ENCODE results near the gene CHCHD5. TPM values are rescaled to one million over a fixed set of nuclear protein-coding genes. Genes with fewer than 3 reads are reported as not detected.

Gene CHCHD5
- total RNA-seq, 1 experiment from 2014 or later, result 37.1 TPM

DNA sequence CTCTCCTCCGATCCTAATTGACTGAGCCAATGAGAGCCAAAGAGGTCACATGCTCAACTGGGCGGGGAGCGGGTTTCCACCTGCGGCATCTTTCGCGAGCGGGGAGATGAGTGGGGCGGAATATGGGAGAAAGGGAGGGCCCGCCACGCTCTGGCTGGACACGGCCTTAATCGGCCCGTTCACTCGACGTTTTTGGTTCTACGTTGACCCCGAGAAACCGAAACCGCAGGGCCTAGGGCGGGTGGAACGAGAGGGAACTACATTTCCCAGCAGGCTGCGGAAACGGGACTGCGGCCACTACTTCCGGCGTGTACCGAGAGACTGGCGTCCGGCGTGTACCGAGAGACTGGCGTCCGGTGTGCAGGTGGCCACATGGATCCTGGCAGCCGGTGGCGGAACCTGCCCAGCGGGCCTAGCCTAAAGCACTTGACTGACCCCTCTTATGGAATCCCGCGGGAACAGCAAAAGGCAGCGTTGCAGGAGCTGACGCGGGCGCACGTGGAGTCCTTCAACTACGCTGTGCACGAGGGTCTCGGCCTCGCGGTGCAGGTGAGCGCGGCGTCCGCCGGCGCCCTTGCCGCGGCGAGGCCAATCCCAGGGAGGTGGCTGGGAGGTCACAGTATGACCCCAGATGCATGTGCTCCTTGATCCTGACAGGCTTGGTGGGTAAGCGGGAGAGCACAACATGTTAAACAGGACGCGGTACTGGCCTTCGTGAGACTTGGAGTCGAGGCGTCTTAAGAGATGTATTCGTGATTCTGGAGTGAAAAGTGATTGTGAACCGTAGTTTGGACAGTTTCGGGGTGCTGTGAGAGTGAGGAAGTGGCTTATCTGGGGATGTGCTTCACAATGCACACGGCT, 42.1 kb upstream of the CHCHD5 start, which contains the start of gene POLR1B:
Gene POLR1B, plus strand, starts transcription at position 343 of the 861 bp plus-strand sequence. Its CDS starts 30 bp downstream, at position 373.
- no TSS peak for BruUV-seq (replicated peaks)
- Histone ChIP-seq H3K27me3 (replicated peaks; ENCODE audit: insufficient read depth, low read depth, low read length, poor library complexity) (no peaks in the 10 kb centered on the region), H3K9me3 (ENCODE audit: low read depth, low read length, poor library complexity, severe bottlenecking) (no peaks in the 10 kb centered on the region), H3K4me3 (ENCODE audit: low read depth, low read length, poor library complexity, severe bottlenecking) (peak within 1 kb of the TSS; percentile 78), H3K27ac (ENCODE audit: low read depth, low read length, poor library complexity, severe bottlenecking) (peak within 1 kb of the TSS; percentile 92), H3K4me1 (ENCODE audit: insufficient read depth, low read length, poor library complexity, severe bottlenecking) (peaks cover 14% of the 10 kb centered on the region), H3K36me3 (ENCODE audit: insufficient read depth, low read length, poor library complexity, severe bottlenecking) (peaks cover 2% of the 10 kb centered on the region)
- intact Hi-C loops (cut with micrococcal nuclease; ENCODE audit: unreplicated experiment), result loop anchor here (2.0 to 5.0 kb wide), 2 partner anchors 40 to 62 kb away; partner anchors contain the start of gene CHCHD5
- no peak for TF ChIP-seq EZH2 (IDR thresholded peaks at IDR 0.05; ENCODE audit: borderline replicate concordance, low read depth, low read length, poor library complexity, severe bottlenecking)
- TF ChIP-seq, protein P1, sequence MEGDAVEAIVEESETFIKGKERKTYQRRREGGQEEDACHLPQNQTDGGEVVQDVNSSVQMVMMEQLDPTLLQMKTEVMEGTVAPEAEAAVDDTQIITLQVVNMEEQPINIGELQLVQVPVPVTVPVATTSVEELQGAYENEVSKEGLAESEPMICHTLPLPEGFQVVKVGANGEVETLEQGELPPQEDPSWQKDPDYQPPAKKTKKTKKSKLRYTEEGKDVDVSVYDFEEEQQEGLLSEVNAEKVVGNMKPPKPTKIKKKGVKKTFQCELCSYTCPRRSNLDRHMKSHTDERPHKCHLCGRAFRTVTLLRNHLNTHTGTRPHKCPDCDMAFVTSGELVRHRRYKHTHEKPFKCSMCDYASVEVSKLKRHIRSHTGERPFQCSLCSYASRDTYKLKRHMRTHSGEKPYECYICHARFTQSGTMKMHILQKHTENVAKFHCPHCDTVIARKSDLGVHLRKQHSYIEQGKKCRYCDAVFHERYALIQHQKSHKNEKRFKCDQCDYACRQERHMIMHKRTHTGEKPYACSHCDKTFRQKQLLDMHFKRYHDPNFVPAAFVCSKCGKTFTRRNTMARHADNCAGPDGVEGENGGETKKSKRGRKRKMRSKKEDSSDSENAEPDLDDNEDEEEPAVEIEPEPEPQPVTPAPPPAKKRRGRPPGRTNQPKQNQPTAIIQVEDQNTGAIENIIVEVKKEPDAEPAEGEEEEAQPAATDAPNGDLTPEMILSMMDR (conservative IDR thresholded peaks at IDR 0.05; ENCODE audit: low read depth, low read length), result no peak
- DNase-seq (ENCODE audit: low spot score), result peak; percentile 88
- ChIA-PET CTCF (no interaction called here), POLR2A (ENCODE audit: low non-redundant PET) (no interaction called here)

DNA sequence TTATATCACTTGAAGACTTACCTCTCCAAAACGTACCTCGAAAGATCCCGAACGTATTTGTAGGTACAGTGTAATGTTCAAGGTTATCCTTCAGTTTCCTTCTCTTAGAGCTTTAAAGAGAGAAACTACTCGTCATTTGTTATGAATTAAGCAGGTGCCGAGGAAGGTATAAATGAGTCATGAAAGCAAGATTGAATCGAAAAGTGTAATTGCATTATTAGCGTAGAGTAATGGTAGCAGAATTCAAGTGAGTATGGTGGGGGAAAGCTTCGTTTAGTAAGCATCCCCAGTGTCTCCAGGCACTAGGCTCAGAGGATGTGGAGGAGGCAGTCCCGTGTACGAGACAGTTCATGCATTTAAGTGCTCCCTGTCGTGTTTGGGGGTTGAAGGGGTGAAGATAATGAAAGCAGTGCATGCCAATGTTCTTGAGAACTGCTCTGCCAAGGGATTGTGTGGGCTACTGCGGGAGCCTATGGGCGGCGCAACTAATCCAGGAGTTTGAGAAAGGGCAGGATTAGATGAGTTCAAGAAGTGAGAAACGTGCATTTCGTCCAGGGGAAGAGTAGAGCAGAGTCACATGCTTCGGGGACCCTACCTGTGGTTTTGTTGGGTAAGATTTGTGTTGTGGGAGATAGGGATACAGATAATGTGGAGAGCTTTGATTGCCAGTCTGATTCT, 41.3 kb upstream of the CHCHD5 start:
- TF ChIP-seq, protein P1 (conservative IDR thresholded peaks at IDR 0.05; ENCODE audit: low read depth, low read length), result peak; percentile 24; the same call in 1 of the 2 replicates
- TF ChIP-seq EZH2 (IDR thresholded peaks at IDR 0.05; ENCODE audit: borderline replicate concordance, low read depth, low read length, poor library complexity, severe bottlenecking), result no peak
- Histone ChIP-seq H3K9me3 (ENCODE audit: low read depth, low read length, poor library complexity, severe bottlenecking) (no peaks in the 10 kb centered on the region), H3K4me1 (ENCODE audit: insufficient read depth, low read length, poor library complexity, severe bottlenecking) (peaks cover 17% of the 10 kb centered on the region), H3K27ac (ENCODE audit: low read depth, low read length, poor library complexity, severe bottlenecking) (peak overlapping the region; percentile 92), H3K4me3 (ENCODE audit: low read depth, low read length, poor library complexity, severe bottlenecking) (peak overlapping the region; percentile 78), H3K27me3 (replicated peaks; ENCODE audit: insufficient read depth, low read depth, low read length, poor library complexity) (no peaks in the 10 kb centered on the region), H3K36me3 (ENCODE audit: insufficient read depth, low read length, poor library complexity, severe bottlenecking) (peaks cover 10% of the 10 kb centered on the region)
- peak; percentile 49 for DNase-seq (ENCODE audit: low spot score)
- POLR2A ChIA-PET (ENCODE audit: low non-redundant PET), result no interaction called here
- intact Hi-C loops (cut with micrococcal nuclease; ENCODE audit: unreplicated experiment), result loop anchor here (2.0 to 5.0 kb wide), 2 partner anchors 39 to 62 kb away; partner anchors contain the start of gene CHCHD5
- CTCF ChIA-PET, result no interaction called here
- TSS peak; percentile 52 for BruUV-seq (replicated peaks)

DNA sequence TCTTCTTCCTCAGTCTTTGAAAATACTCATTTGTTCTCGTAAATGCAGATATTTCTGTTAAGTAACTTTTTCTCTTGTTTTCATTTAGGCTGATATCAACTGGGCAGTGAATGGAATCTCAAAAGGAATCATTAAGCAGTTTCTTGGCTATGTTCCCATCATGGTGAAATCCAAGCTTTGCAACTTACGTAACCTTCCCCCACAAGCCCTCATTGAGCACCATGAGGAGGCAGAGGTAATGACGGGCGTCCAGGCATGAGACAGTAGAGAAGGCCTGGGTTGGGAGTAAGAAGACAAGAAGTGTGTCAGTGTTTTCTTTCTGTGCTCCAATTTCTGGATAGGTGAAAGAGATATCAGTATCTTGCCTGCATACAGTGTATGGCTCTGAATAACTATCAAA, 37.1 kb upstream of the CHCHD5 start:
- TF ChIP-seq EZH2 (IDR thresholded peaks at IDR 0.05; ENCODE audit: borderline replicate concordance, low read depth, low read length, poor library complexity, severe bottlenecking), result no peak
- TF ChIP-seq, protein P1 (conservative IDR thresholded peaks at IDR 0.05; ENCODE audit: low read depth, low read length), result no peak
- Histone ChIP-seq H3K27me3 (replicated peaks; ENCODE audit: insufficient read depth, low read depth, low read length, poor library complexity) (no peaks in the 10 kb centered on the region), H3K4me3 (ENCODE audit: low read depth, low read length, poor library complexity, severe bottlenecking) (no peak overlapping the region), H3K4me1 (ENCODE audit: insufficient read depth, low read length, poor library complexity, severe bottlenecking) (peaks cover 10% of the 10 kb centered on the region), H3K9me3 (ENCODE audit: low read depth, low read length, poor library complexity, severe bottlenecking) (no peaks in the 10 kb centered on the region), H3K27ac (ENCODE audit: low read depth, low read length, poor library complexity, severe bottlenecking) (peak overlapping the region; percentile 28), H3K36me3 (ENCODE audit: insufficient read depth, low read length, poor library complexity, severe bottlenecking) (peaks cover 52% of the 10 kb centered on the region)
- peak; percentile 84 for DNase-seq (ENCODE audit: low spot score)
- ChIA-PET POLR2A (ENCODE audit: low non-redundant PET) (no interaction called here), CTCF (no interaction called here)
- BruUV-seq (replicated peaks), result no TSS peak
- intact Hi-C loops (cut with micrococcal nuclease; ENCODE audit: unreplicated experiment), result no loop called here
